ENCODE measurements around the gene RPL41. TPM values are rescaled to one million over a fixed set of nuclear protein-coding genes. Genes with fewer than 3 reads are reported as not detected.

The RPL41 gene
- total RNA-seq, 1 experiment from 2014 or later: 3,051 TPM

DNA sequence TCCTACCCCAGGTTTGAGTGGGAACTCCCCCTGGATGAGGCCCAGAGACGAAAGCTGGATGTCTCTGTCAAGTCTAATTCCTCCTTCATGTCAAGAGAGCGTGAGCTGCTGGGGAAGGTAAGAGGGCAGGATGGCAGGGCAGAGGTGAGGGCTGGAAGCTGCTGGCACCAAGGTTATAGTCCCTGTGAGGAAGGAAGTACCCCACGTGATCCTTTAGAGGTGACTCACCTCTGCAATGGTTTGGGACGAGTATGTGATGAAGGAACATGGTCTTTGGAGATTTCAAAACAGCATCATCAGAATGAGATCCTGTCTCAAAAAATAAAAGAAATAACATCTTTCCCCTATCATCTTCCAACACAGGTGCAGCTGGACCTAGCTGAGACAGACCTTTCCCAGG, 26.8 kb downstream of the RPL41 start:
- intact Hi-C loops (cut with micrococcal nuclease; ENCODE audit: unreplicated experiment): no loop called here
- CTCF ChIA-PET: no interaction called here
- peaks cover 54% of the 10 kb centered on the region for H3K36me3 Mint-ChIP-seq (ENCODE audit: insufficient read depth, unreplicated experiment)

DNA sequence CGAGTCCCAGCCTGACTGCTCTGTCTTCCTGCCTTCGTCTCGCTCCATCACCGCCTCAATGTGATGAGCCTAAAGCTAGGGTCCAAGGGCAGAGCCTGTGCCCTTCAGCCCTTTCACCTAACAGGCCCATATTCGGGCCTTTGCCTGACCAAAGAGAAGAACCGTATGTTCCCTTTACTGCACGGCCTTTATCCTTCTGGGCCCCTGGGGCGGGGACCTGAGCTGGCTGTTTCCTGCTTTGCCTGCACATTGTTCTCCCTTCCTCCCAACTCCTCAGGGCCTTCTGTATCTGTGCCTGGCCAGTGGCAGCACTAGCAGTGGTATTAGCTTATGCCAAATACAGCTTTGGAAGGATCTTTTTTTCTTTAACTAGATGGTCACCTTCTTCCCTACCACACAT, 27.4 kb downstream of the RPL41 start:
- ChIA-PET POLR2A (interaction anchor here (1.0 kb wide), 1 partner anchor 16 kb away, joined by 3 read pairs; no protein-coding TSS in a partner anchor), CTCF (no interaction called here)
- TF ChIP-seq, protein P1, sequence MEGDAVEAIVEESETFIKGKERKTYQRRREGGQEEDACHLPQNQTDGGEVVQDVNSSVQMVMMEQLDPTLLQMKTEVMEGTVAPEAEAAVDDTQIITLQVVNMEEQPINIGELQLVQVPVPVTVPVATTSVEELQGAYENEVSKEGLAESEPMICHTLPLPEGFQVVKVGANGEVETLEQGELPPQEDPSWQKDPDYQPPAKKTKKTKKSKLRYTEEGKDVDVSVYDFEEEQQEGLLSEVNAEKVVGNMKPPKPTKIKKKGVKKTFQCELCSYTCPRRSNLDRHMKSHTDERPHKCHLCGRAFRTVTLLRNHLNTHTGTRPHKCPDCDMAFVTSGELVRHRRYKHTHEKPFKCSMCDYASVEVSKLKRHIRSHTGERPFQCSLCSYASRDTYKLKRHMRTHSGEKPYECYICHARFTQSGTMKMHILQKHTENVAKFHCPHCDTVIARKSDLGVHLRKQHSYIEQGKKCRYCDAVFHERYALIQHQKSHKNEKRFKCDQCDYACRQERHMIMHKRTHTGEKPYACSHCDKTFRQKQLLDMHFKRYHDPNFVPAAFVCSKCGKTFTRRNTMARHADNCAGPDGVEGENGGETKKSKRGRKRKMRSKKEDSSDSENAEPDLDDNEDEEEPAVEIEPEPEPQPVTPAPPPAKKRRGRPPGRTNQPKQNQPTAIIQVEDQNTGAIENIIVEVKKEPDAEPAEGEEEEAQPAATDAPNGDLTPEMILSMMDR (IDR thresholded peaks at IDR 0.05; ENCODE audit: insufficient read depth in 1 of 2, low read depth in 1 of 2, low read length in 1 of 2, severe bottlenecking in 1 of 2, unreplicated experiment in 1 of 2): no peak
- Histone ChIP-seq H3K36me3 (ENCODE audit: control insufficient read depth, insufficient read depth, low read length) (peaks cover 1% of the 10 kb centered on the region; the same call in 1 of the 2 replicates), H3K27me3 (replicated peaks; ENCODE audit: control insufficient read depth, insufficient read depth, low read length) (no peaks in the 10 kb centered on the region), H3K4me1 (no peaks in the 10 kb centered on the region; the same call in 1 of the 2 replicates), H3K4me3 (ENCODE audit: low read depth, low read length) (no peak overlapping the region), H3K9me3 (no peaks in the 10 kb centered on the region; the same call in 1 of the 2 replicates)
- Mint-ChIP-seq H3K4me3 (ENCODE audit: unreplicated experiment) (no peak overlapping the region), H3K9me3 (ENCODE audit: unreplicated experiment) (no peaks in the 10 kb centered on the region), H3K36me3 (ENCODE audit: insufficient read depth, unreplicated experiment) (peaks cover 47% of the 10 kb centered on the region), H3K27me3 (ENCODE audit: insufficient read depth, unreplicated experiment) (no peaks in the 10 kb centered on the region), H3K27ac (ENCODE audit: unreplicated experiment) (no peak overlapping the region), H3K4me1 (ENCODE audit: low read depth, unreplicated experiment) (no peaks in the 10 kb centered on the region)
- intact Hi-C loops (cut with micrococcal nuclease; ENCODE audit: unreplicated experiment): no loop called here
- no peak for DNase-seq
- no TSS peak for BruUV-seq (replicated peaks)

More for the DNA sequence above, 26.8 kb downstream of the RPL41 start:
- no peaks in the 10 kb centered on the region for H3K27me3 Mint-ChIP-seq (ENCODE audit: insufficient read depth, unreplicated experiment)
- H3K9me3 Mint-ChIP-seq (ENCODE audit: unreplicated experiment): no peaks in the 10 kb centered on the region
- no peaks in the 10 kb centered on the region for H3K36me3 ChIP-seq (ENCODE audit: control insufficient read depth, insufficient read depth, low read length)
- H3K4me1 Mint-ChIP-seq (ENCODE audit: low read depth, unreplicated experiment): no peaks in the 10 kb centered on the region
- no peak for DNase-seq
- no peak overlapping the region for H3K4me3 Mint-ChIP-seq (ENCODE audit: unreplicated experiment)
- TF ChIP-seq, protein P1 (IDR thresholded peaks at IDR 0.05; ENCODE audit: insufficient read depth in 1 of 2, low read depth in 1 of 2, low read length in 1 of 2, severe bottlenecking in 1 of 2, unreplicated experiment in 1 of 2): no peak
- H3K4me1 ChIP-seq: no peaks in the 10 kb centered on the region; the same call in 1 of the 2 replicates
- H3K4me3 ChIP-seq (ENCODE audit: low read depth, low read length): no peak overlapping the region
- no TSS peak for BruUV-seq (replicated peaks)
- POLR2A ChIA-PET: interaction anchor here (0.5 kb wide), 1 partner anchor 76 kb away, joined by 8 read pairs; no protein-coding TSS in a partner anchor
- no peak overlapping the region for H3K27ac Mint-ChIP-seq (ENCODE audit: unreplicated experiment)
- H3K9me3 ChIP-seq: no peaks in the 10 kb centered on the region; the same call in 1 of the 2 replicates
- no peaks in the 10 kb centered on the region for H3K27me3 ChIP-seq (replicated peaks; ENCODE audit: control insufficient read depth, insufficient read depth, low read length)

DNA sequence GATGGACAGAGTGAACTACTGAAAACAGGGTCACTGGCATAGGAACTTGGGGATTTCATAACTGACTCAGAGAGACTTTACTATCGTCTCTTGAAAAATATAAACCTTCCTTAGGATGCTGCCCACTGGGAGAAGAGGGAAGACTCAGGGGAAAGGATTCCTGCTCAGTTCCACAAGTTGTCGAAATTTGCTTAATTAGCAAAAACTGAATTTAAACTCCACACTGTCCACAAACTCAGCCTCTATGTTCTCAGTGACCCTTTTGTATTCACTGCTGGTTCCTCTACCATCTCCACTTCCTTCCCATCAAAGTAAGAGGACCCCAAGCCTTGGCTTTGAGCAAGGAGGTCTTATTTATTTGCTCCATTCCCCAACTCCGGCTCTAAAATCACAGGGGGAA, 28.8 kb downstream of the RPL41 start:
- BruUV-seq (replicated peaks): no TSS peak
- H3K4me3 ChIP-seq (ENCODE audit: low read depth, low read length): no peak overlapping the region
- DNase-seq: no peak
- Mint-ChIP-seq H3K27ac (ENCODE audit: unreplicated experiment) (no peak overlapping the region), H3K9me3 (ENCODE audit: unreplicated experiment) (no peaks in the 10 kb centered on the region), H3K4me3 (ENCODE audit: unreplicated experiment) (no peak overlapping the region), H3K36me3 (ENCODE audit: insufficient read depth, unreplicated experiment) (peaks cover 34% of the 10 kb centered on the region), H3K27me3 (ENCODE audit: insufficient read depth, unreplicated experiment) (no peaks in the 10 kb centered on the region), H3K4me1 (ENCODE audit: low read depth, unreplicated experiment) (no peaks in the 10 kb centered on the region)
- POLR2A ChIA-PET: no interaction called here
- CTCF ChIA-PET: interaction anchor here (1.1 kb wide), 1 partner anchor 27 kb away, joined by 3 read pairs; the partner anchor contains the start of gene ZC3H10
- H3K4me1 ChIP-seq: no peaks in the 10 kb centered on the region; the same call in 1 of the 2 replicates
- H3K9me3 ChIP-seq: no peaks in the 10 kb centered on the region; the same call in 1 of the 2 replicates
- intact Hi-C loops (cut with micrococcal nuclease; ENCODE audit: unreplicated experiment): no loop called here
- TF ChIP-seq, protein P1 (IDR thresholded peaks at IDR 0.05; ENCODE audit: insufficient read depth in 1 of 2, low read depth in 1 of 2, low read length in 1 of 2, severe bottlenecking in 1 of 2, unreplicated experiment in 1 of 2): no peak
- no peaks in the 10 kb centered on the region for H3K27me3 ChIP-seq (replicated peaks; ENCODE audit: control insufficient read depth, insufficient read depth, low read length)
- peaks cover 1% of the 10 kb centered on the region; the same call in 1 of the 2 replicates for H3K36me3 ChIP-seq (ENCODE audit: control insufficient read depth, insufficient read depth, low read length)

Measured in Caco-2 (cell line).